IMR-90 (cell line): ENCODE results near the gene BFSP1. TPM values are rescaled to one million over a fixed set of nuclear protein-coding genes. Genes with fewer than 3 reads are reported as not detected.

ENCODE experiments used
- ATAC-seq: fragments of 200-7000 bp; cut with Tn5 transposase; 2 replicates; pipeline ENCODE4 v1.9.1; 2020; ENCODE audit warnings: low read depth, mild to moderate bottlenecking, moderate library complexity
- BruUV-seq: library from RNA; stranded (reverse); fragments of 400-500 nt; replicated peaks from 2 replicates; lab custom pipeline; 2021; lab: Mats Ljungman, UMichigan
- CTCF ChIA-PET: fragments of 300-600 bp; formaldehyde crosslinking; extraction: SDS; loops from one replicate; lab custom pipeline; 2021; ENCODE audit warnings: antibody characterized with exemption; lab: Yijun Ruan, JAX
- POLR2A ChIA-PET: fragments of 300-600 bp; sonication (Branson Sonifier 250); formaldehyde crosslinking; loops from one replicate; lab custom pipeline; 2022; ENCODE audit warnings: antibody characterized with exemption; ENCODE audit not compliant: unreplicated experiment; lab: Charles Lee
- DNase-seq: peaks from one replicate; pipeline ENCODE4 v3.0.0; 2013
- H2AFZ ChIP-seq: replicated peaks from 2 replicates; pipeline ENCODE3; 2013; ENCODE audit warnings: low read length, mild to moderate bottlenecking; ENCODE audit not compliant: poor library complexity
- H2AK5ac ChIP-seq: 2 replicates; pipeline ENCODE4 v1.6.1; 2013; ENCODE audit warnings: low read depth, low read length, inconsistent platforms
- H2AK9ac ChIP-seq: replicated peaks from 2 replicates; pipeline ENCODE3; 2013; ENCODE audit warnings: mild to moderate bottlenecking, low read depth, low read length, moderate library complexity; ENCODE audit not compliant: poor library complexity
- H2BK120ac ChIP-seq: 2 replicates; pipeline ENCODE4 v1.6.1; 2013; ENCODE audit warnings: low read depth, low read length, inconsistent platforms
- H2BK15ac ChIP-seq: 3 replicates; pipeline ENCODE4 v1.6.1; 2013; ENCODE audit warnings: low read depth, low read length, inconsistent platforms
- H2BK20ac ChIP-seq: 2 replicates; pipeline ENCODE4 v1.6.1; 2013; ENCODE audit warnings: low read depth, mild to moderate bottlenecking, inconsistent platforms, low read length, moderate library complexity
- H2BK5ac ChIP-seq: 2 replicates; pipeline ENCODE4 v1.6.1; 2013; ENCODE audit warnings: mild to moderate bottlenecking, low read depth, low read length, inconsistent platforms; ENCODE audit not compliant: poor library complexity, severe bottlenecking
- H3K14ac ChIP-seq: replicated peaks from 2 replicates; pipeline ENCODE4 v1.6.1; 2013; ENCODE audit warnings: low read depth, low read length, inconsistent platforms
- H3K18ac ChIP-seq: 2 replicates; pipeline ENCODE4 v1.6.1; 2013; ENCODE audit warnings: low read depth, low read length, control low read depth
- H3K23ac ChIP-seq: 2 replicates; pipeline ENCODE4 v1.6.1; 2013; ENCODE audit warnings: low read depth, low read length, inconsistent platforms
- H3K27ac ChIP-seq: 2 replicates; pipeline ENCODE4 v1.5.1; 2013; ENCODE audit warnings: mild to moderate bottlenecking, control low read depth, low read length; ENCODE audit not compliant: insufficient read depth
- H3K27me3 ChIP-seq: 2 replicates; pipeline ENCODE4 v1.6.1; 2013; ENCODE audit warnings: low read length; ENCODE audit not compliant: control insufficient read depth, insufficient read depth
- H3K36me3 ChIP-seq: 2 replicates; pipeline ENCODE4 v1.6.1; 2013; ENCODE audit warnings: low read length, mixed read lengths; ENCODE audit not compliant: control insufficient read depth, insufficient read depth
- H3K4ac ChIP-seq: 2 replicates; pipeline ENCODE4 v1.6.1; 2013; ENCODE audit warnings: low read depth, low read length, inconsistent platforms
- H3K4me1 ChIP-seq: 2 replicates; pipeline ENCODE4 v1.6.1; 2013; ENCODE audit warnings: low read length, mixed read lengths; ENCODE audit not compliant: control insufficient read depth, insufficient read depth
- H3K4me2 ChIP-seq: 2 replicates; pipeline ENCODE4 v1.6.1; 2013; ENCODE audit warnings: low read depth, mild to moderate bottlenecking, control low read depth, low read length, moderate library complexity
- H3K4me3 ChIP-seq: 2 replicates; pipeline ENCODE4 v1.5.1; 2013; ENCODE audit warnings: low read depth, mild to moderate bottlenecking, control low read depth, low read length, moderate library complexity; ENCODE audit not compliant: insufficient read depth
- H3K56ac ChIP-seq: 2 replicates; pipeline ENCODE4 v1.6.1; 2013; ENCODE audit warnings: low read length, inconsistent platforms; ENCODE audit not compliant: insufficient read depth; ENCODE audit errors: extremely low read depth
- H3K79me1 ChIP-seq, 2 experiments: 2 replicates each; pipeline ENCODE4 v1.6.1; 2013; ENCODE audit warnings: low read length in 2 of 2, inconsistent platforms in 1 of 2, low read depth in 1 of 2
- H3K9ac ChIP-seq: 2 replicates; pipeline ENCODE4 v1.6.1; 2013; ENCODE audit warnings: low read depth, low read length, control low read depth
- H3K9me1 ChIP-seq: 2 replicates; pipeline ENCODE4 v1.6.1; 2013; ENCODE audit warnings: low read length, inconsistent platforms; ENCODE audit not compliant: insufficient read depth
- H3K9me3 ChIP-seq: 2 replicates; pipeline ENCODE4 v1.6.1; 2013; ENCODE audit warnings: low read length; ENCODE audit not compliant: control insufficient read depth, insufficient read depth
- H4K20me1 ChIP-seq: 2 replicates; pipeline ENCODE4 v1.6.1; 2013; ENCODE audit warnings: low read length, inconsistent platforms; ENCODE audit not compliant: insufficient read depth
- H4K5ac ChIP-seq: 2 replicates; pipeline ENCODE4 v1.6.1; 2013; ENCODE audit warnings: mild to moderate bottlenecking, low read depth, low read length, control low read depth
- H4K8ac ChIP-seq, 2 experiments: 2 replicates each; pipeline ENCODE4 v1.6.1; 2013; ENCODE audit warnings: low read depth in 2 of 2, low read length in 2 of 2, control low read depth in 1 of 2, inconsistent platforms in 1 of 2
- H4K91ac ChIP-seq: 2 replicates; pipeline ENCODE4 v1.6.1; 2013; ENCODE audit warnings: low read depth, low read length, inconsistent platforms; ENCODE audit not compliant: insufficient read depth
- CEBPB ChIP-seq: IDR thresholded peaks from 2 replicates; pipeline ENCODE4 v1.6.1; 2012; ENCODE audit warnings: low read depth, low read length, improper control_type of control experiment
- CHD1 ChIP-seq: IDR thresholded peaks from 2 replicates; pipeline ENCODE4 v1.6.1; 2012; ENCODE audit warnings: low read depth, low read length, improper control_type of control experiment
- FOS ChIP-seq: fragments of 150-350 bp; IDR thresholded peaks from 2 replicates; pipeline ENCODE4 v1.6.1; 2016; ENCODE audit warnings: low read depth, low read length
- RAD21 ChIP-seq: IDR thresholded peaks from 2 replicates; pipeline ENCODE4 v1.6.1; 2012; ENCODE audit warnings: low read length, improper control_type of control experiment
- WGBS, 2 experiments: methylation state at CpG; one replicate each; pipeline versions ENCODE4 v1.1.5 to v1.1.7; 2013; ENCODE audit warnings: missing lambda C conversion rate in 2 of 2; ENCODE audit not compliant: insufficient read length in 1 of 2; ENCODE audit errors: extremely low coverage in 2 of 2; 5-methylcytosine and 5-hydroxymethylcytosine counted together
- dilution Hi-C: fragments of 300-500 bp; cut with HindIII; formaldehyde crosslinking; loops from one replicate; pipeline ENCODE4 v1.14.3; 2018; ENCODE audit warnings: low sequenced_read_pairs; ENCODE audit not compliant: unreplicated experiment
- in situ Hi-C: fragments of 300-500 bp; cut with MboI; formaldehyde crosslinking; loops from 3 replicates; pipeline ENCODE4 v1.14.3; 2019; ENCODE audit warnings: low sequenced_read_pairs, inconsistent platforms, mixed read lengths
- intact Hi-C: fragments of 100-400 bp; cut with micrococcal nuclease; formaldehyde crosslinking; loops from 2 replicates; pipeline ENCODE4 v1.10.0; 2022
- polyA plus RNA-seq, 3 experiments: library from polyadenylated mRNA; depleted of rRNA; stranded (reverse); fragments of >200 nt; gene quantifications; 2 replicates each; pipeline ENCODE4 v1.2.3, GENCODE V29; 2012; ENCODE audit warnings: low replicate concordance in 1 of 3
- total RNA-seq: library from RNA; depleted of rRNA; stranded (reverse); fragments of >200 nt; gene quantifications from 2 replicates; pipeline ENCODE4 v1.2.3, GENCODE V29; 2012
- TF ChIP-seq, protein P1 (sequence below): conservative IDR thresholded peaks from 2 replicates; pipeline ENCODE4 v1.5.1; 2012; ENCODE audit warnings: mild to moderate bottlenecking, low read depth, low read length, improper control_type of control experiment

The BFSP1 gene
- total and polyA plus RNA-seq, 2 of the 4 experiments (the other 2 are of a cell fraction): 1.1 to 2.0 TPM

DNA sequence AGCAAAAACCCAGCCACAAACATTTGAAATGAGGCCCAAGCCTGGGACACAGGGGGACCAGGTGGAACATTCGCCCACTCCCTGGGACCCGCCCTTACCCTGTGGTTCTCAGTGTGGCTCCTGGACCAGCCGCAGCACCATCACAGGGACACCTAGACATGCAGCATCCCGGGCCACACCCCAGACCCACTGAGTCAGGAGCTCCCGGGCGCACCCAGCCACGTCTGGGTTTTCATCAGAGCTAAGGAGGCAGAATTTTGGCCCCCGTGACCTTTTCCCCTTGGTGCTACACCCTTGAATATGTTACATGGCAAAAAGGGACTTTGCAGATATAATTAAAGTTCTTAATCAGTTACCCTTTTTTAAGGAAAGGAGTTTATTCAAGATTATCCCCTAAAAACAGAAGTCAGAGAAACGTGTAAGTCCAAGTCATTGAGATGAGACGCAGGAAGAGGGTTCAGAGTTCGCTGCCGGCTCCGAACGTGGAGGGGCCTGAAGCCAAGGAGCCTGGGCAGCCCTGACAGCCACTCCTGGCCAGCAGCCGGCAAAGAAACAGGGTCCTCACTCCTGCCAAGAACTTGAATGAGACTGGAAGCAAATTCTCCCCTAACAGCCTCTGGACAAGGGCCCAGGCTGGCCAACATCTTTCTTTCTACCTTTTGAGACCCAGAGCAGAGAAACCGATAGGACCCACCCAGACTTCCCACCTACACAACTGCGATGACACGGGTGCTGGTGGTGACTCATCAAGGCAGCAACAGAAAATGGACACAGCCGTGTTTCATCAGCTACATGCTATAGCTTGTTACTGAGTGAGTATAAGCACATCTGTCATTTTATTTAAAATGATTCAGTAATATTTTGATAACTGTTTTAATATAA is 25.3 kb downstream of the BFSP1 start:
- Histone ChIP-seq H3K9me1 (no peaks in the 10 kb centered on the region), H3K14ac (0 out of 2 replicates have a peak overlapping the region, but pooled peaks have one; percentile 72), H3K56ac (no peak overlapping the region), H3K4ac (peak overlapping the region; percentile 56), H2AK9ac (peak overlapping the region; percentile 90), H4K20me1 (no peaks in the 10 kb centered on the region), H2AK5ac (peak overlapping the region; percentile 68), H3K36me3 (no peaks in the 10 kb centered on the region), H2BK5ac (no peak overlapping the region), H4K5ac (peak overlapping the region; percentile 17; the same call in 1 of the 2 replicates), H3K4me1 (peaks cover 4% of the 10 kb centered on the region; the same call in 1 of the 2 replicates), H3K9me3 (no peaks in the 10 kb centered on the region), H2AFZ (peak overlapping the region; percentile 97), H3K18ac (no peak overlapping the region), H3K79me1 (no peaks in the 10 kb centered on the region), H2BK20ac (0 out of 2 replicates have a peak overlapping the region, but pooled peaks have one; percentile 10), H3K4me3 (no peak overlapping the region), H4K8ac (peak overlapping the region in 1 of 2 experiments; percentile 82; a peak in 3 of 4 replicates), H3K9ac (no peak overlapping the region), H3K23ac (0 out of 2 replicates have a peak overlapping the region, but pooled peaks have one; percentile 8), H2BK120ac (peak overlapping the region; percentile 41), H3K27ac (no peak overlapping the region), H4K91ac (peak overlapping the region; percentile 44), H3K27me3 (peaks cover 9% of the 10 kb centered on the region; the same call in 1 of the 2 replicates), H3K4me2 (peak overlapping the region; percentile 84; the same call in 1 of the 2 replicates), H2BK15ac (peak overlapping the region; percentile 28; the same call in 1 of the 3 replicates)
- TF ChIP-seq CHD1 (no peak), FOS (peak; percentile 86), RAD21 (no peak), CEBPB (peak; percentile 47; the same call in 1 of the 2 replicates)
- TF ChIP-seq, protein P1, sequence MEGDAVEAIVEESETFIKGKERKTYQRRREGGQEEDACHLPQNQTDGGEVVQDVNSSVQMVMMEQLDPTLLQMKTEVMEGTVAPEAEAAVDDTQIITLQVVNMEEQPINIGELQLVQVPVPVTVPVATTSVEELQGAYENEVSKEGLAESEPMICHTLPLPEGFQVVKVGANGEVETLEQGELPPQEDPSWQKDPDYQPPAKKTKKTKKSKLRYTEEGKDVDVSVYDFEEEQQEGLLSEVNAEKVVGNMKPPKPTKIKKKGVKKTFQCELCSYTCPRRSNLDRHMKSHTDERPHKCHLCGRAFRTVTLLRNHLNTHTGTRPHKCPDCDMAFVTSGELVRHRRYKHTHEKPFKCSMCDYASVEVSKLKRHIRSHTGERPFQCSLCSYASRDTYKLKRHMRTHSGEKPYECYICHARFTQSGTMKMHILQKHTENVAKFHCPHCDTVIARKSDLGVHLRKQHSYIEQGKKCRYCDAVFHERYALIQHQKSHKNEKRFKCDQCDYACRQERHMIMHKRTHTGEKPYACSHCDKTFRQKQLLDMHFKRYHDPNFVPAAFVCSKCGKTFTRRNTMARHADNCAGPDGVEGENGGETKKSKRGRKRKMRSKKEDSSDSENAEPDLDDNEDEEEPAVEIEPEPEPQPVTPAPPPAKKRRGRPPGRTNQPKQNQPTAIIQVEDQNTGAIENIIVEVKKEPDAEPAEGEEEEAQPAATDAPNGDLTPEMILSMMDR: no peak
- no TSS peak for BruUV-seq
- intact Hi-C loops (loop anchor here (1.0 to 10.0 kb wide), 4 partner anchors 109 to 770 kb away; no protein-coding TSS in a partner anchor), in situ Hi-C loops (loop anchor here (10.0 kb wide), 1 partner anchor 769 kb away; no protein-coding TSS in a partner anchor), dilution Hi-C loops (no loop called here)
- ATAC-seq (no peak), DNase-seq (peak; percentile 71)
- 77% methylated on average over 10 of the region's 19 CpGs; no CpG with 5 or more reads in 1 of the 2 experiments for WGBS, 2 experiments
- ChIA-PET POLR2A (no interaction called here), CTCF (interaction anchor here (0.5 to 1.2 kb wide), 9 partner anchors 8 to 773 kb away, joined by 3 to 4 read pairs (median 3); partner anchors contain the start of gene BFSP1)
